Measurements from ENCODE around the gene TXN2.
"Not testable (repeated sequence)": the region's sequence is repeated elsewhere in the genome, so short reads cannot be mapped to it uniquely, and the experiment has no call there.

The TXN2 gene

GRCh38 chr22:36431977-36432376 lies 49.5 kb downstream of the TXN2 start:
- no peak overlapping the region for H3K27ac ChIP-seq (ENCODE audit: low read depth, low read length)

GRCh38 chr22:36430863-36431262 lies 50.6 kb downstream of the TXN2 start:
- Histone ChIP-seq H3K36me3 (ENCODE audit: control insufficient read depth, insufficient read depth, low read length) (no peaks in the 10 kb centered on the region), H3K27ac (ENCODE audit: low read depth, low read length) (no peak overlapping the region), H3K4me1 (ENCODE audit: control insufficient read depth, insufficient read depth, low read length) (no peaks in the 10 kb centered on the region), H3K27me3 (ENCODE audit: control insufficient read depth, insufficient read depth, low read length) (no peaks in the 10 kb centered on the region), H3K4me3 (ENCODE audit: low read length) (no peak overlapping the region), H3K9ac (ENCODE audit: low read length) (no peak overlapping the region)

More at GRCh38 chr22:36431977-36432376, 49.5 kb downstream of the TXN2 start:
- H3K4me1 ChIP-seq (ENCODE audit: control insufficient read depth, insufficient read depth, low read length): no peaks in the 10 kb centered on the region
- H3K4me3 ChIP-seq (ENCODE audit: low read length): no peak overlapping the region
- H3K27me3 ChIP-seq (ENCODE audit: control insufficient read depth, insufficient read depth, low read length): no peaks in the 10 kb centered on the region
- H3K9ac ChIP-seq (ENCODE audit: low read length): no peak overlapping the region
- H3K36me3 ChIP-seq (ENCODE audit: control insufficient read depth, insufficient read depth, low read length): no peaks in the 10 kb centered on the region

GRCh38 chr22:36427952-36428351 lies 53.5 kb downstream of the TXN2 start:
- not testable (repeated sequence) for H3K27me3 ChIP-seq (ENCODE audit: control insufficient read depth, insufficient read depth, low read length); H3K36me3 ChIP-seq (ENCODE audit: control insufficient read depth, insufficient read depth, low read length); H3K4me3 ChIP-seq (ENCODE audit: low read length); H3K27ac ChIP-seq (ENCODE audit: low read depth, low read length); H3K4me1 ChIP-seq (ENCODE audit: control insufficient read depth, insufficient read depth, low read length); H3K9ac ChIP-seq (ENCODE audit: low read length)

GRCh38 chr22:36425977-36426523 lies 55.4 kb downstream of the TXN2 start:
- no peak overlapping the region for H3K27ac ChIP-seq (ENCODE audit: low read depth, low read length)
- no peak overlapping the region for H3K4me3 ChIP-seq (ENCODE audit: low read length)

GRCh38 chr22:36424901-36425579 lies 56.4 kb downstream of the TXN2 start:
- Histone ChIP-seq H3K27ac (ENCODE audit: low read depth, low read length) (no peak overlapping the region), H3K27me3 (ENCODE audit: control insufficient read depth, insufficient read depth, low read length) (no peaks in the 10 kb centered on the region), H3K36me3 (ENCODE audit: control insufficient read depth, insufficient read depth, low read length) (no peaks in the 10 kb centered on the region), H3K4me3 (ENCODE audit: low read length) (no peak overlapping the region), H3K4me1 (ENCODE audit: control insufficient read depth, insufficient read depth, low read length) (no peaks in the 10 kb centered on the region), H3K9ac (ENCODE audit: low read length) (no peak overlapping the region)

More at GRCh38 chr22:36425977-36426523, 55.4 kb downstream of the TXN2 start:
- Histone ChIP-seq H3K4me1 (ENCODE audit: control insufficient read depth, insufficient read depth, low read length) (no peaks in the 10 kb centered on the region), H3K36me3 (ENCODE audit: control insufficient read depth, insufficient read depth, low read length) (no peaks in the 10 kb centered on the region), H3K27me3 (ENCODE audit: control insufficient read depth, insufficient read depth, low read length) (no peaks in the 10 kb centered on the region), H3K9ac (ENCODE audit: low read length) (no peak overlapping the region)

- H3K9ac ChIP-seq (ENCODE audit: low read length); H3K4me3 ChIP-seq (ENCODE audit: low read length); H3K36me3 ChIP-seq (ENCODE audit: control insufficient read depth, insufficient read depth, low read length); H3K27ac ChIP-seq (ENCODE audit: low read depth, low read length); H3K27me3 ChIP-seq (ENCODE audit: control insufficient read depth, insufficient read depth, low read length); H3K4me1 ChIP-seq (ENCODE audit: control insufficient read depth, insufficient read depth, low read length): not testable (repeated sequence)
Observed at GRCh38 chr22:36424466-36424865, 57.0 kb downstream of the TXN2 start.

GRCh38 chr22:36423461-36424404 lies 57.7 kb downstream of the TXN2 start:
- Histone ChIP-seq H3K4me3 (ENCODE audit: low read length) (no peak overlapping the region), H3K4me1 (ENCODE audit: control insufficient read depth, insufficient read depth, low read length) (peaks cover 8% of the 10 kb centered on the region), H3K36me3 (ENCODE audit: control insufficient read depth, insufficient read depth, low read length) (no peaks in the 10 kb centered on the region), H3K27ac (ENCODE audit: low read depth, low read length) (no peak overlapping the region), H3K27me3 (ENCODE audit: control insufficient read depth, insufficient read depth, low read length) (no peaks in the 10 kb centered on the region), H3K9ac (ENCODE audit: low read length) (no peak overlapping the region)

- Histone ChIP-seq H3K27ac (ENCODE audit: low read depth, low read length) (no peak overlapping the region), H3K27me3 (ENCODE audit: control insufficient read depth, insufficient read depth, low read length) (no peaks in the 10 kb centered on the region), H3K4me1 (ENCODE audit: control insufficient read depth, insufficient read depth, low read length) (peaks cover 10% of the 10 kb centered on the region), H3K4me3 (ENCODE audit: low read length) (no peak overlapping the region), H3K9ac (ENCODE audit: low read length) (no peak overlapping the region), H3K36me3 (ENCODE audit: control insufficient read depth, insufficient read depth, low read length) (no peaks in the 10 kb centered on the region)
Observed at GRCh38 chr22:36422287-36423014, 59.0 kb downstream of the TXN2 start.

GRCh38 chr22:36419912-36420882 lies 61.2 kb downstream of the TXN2 start:
- Histone ChIP-seq H3K27me3 (ENCODE audit: control insufficient read depth, insufficient read depth, low read length) (no peaks in the 10 kb centered on the region), H3K9ac (ENCODE audit: low read length) (no peak overlapping the region), H3K27ac (ENCODE audit: low read depth, low read length) (peak overlapping the region; percentile 66), H3K4me3 (ENCODE audit: low read length) (no peak overlapping the region), H3K36me3 (ENCODE audit: control insufficient read depth, insufficient read depth, low read length) (no peaks in the 10 kb centered on the region), H3K4me1 (ENCODE audit: control insufficient read depth, insufficient read depth, low read length) (peaks cover 10% of the 10 kb centered on the region)

- H3K9ac ChIP-seq (ENCODE audit: low read length): peak overlapping the region; percentile 2
- no peaks in the 10 kb centered on the region for H3K36me3 ChIP-seq (ENCODE audit: control insufficient read depth, insufficient read depth, low read length)
- peak overlapping the region; percentile 45 for H3K27ac ChIP-seq (ENCODE audit: low read depth, low read length)
- H3K27me3 ChIP-seq (ENCODE audit: control insufficient read depth, insufficient read depth, low read length): no peaks in the 10 kb centered on the region
- H3K4me3 ChIP-seq (ENCODE audit: low read length): peak overlapping the region; percentile 65
- H3K4me1 ChIP-seq (ENCODE audit: control insufficient read depth, insufficient read depth, low read length): peaks cover 10% of the 10 kb centered on the region
Observed at GRCh38 chr22:36419177-36419911, 62.1 kb downstream of the TXN2 start.

GRCh38 chr22:36417281-36417686 lies 64.2 kb downstream of the TXN2 start:
- Histone ChIP-seq H3K36me3 (ENCODE audit: control insufficient read depth, insufficient read depth, low read length) (no peaks in the 10 kb centered on the region), H3K4me1 (ENCODE audit: control insufficient read depth, insufficient read depth, low read length) (peaks cover 10% of the 10 kb centered on the region), H3K9ac (ENCODE audit: low read length) (no peak overlapping the region), H3K27ac (ENCODE audit: low read depth, low read length) (no peak overlapping the region), H3K4me3 (ENCODE audit: low read length) (no peak overlapping the region), H3K27me3 (ENCODE audit: control insufficient read depth, insufficient read depth, low read length) (no peaks in the 10 kb centered on the region)

Data from rectal smooth muscle tissue (tissue), 1 donor.